ENCODE results near the gene SLC23A1.

GRCh38 chr5:139394654-139395566, 11.8 kb upstream of the SLC23A1 start, which contains the start of gene PROB1:
- no peak for TF ChIP-seq CTCF (IDR thresholded peaks at IDR 0.05; ENCODE audit: low read depth, low read length, poor library complexity, severe bottlenecking)
- TF ChIP-seq EZH2phosphoT487 (IDR thresholded peaks at IDR 0.05; ENCODE audit: borderline replicate concordance, low read length), result no peak

All from DOHH2 (cell line).